ENCODE measurements around the gene NELFE. TPM values are rescaled to one million over a fixed set of nuclear protein-coding genes. Genes with fewer than 3 reads are reported as not detected.
"Not testable (repeated sequence)": the region's sequence is repeated elsewhere in the genome, so short reads cannot be mapped to it uniquely, and the experiment has no call there.

Gene NELFE
- total RNA-seq, 1 donor from 2014 or later: 43.9 TPM

GRCh38 chr6:31918069-31918720, 40.6 kb downstream of the NELFE start:
- Histone ChIP-seq H3K36me3 (no peaks in the 10 kb centered on the region), H3K27me3 (no peaks in the 10 kb centered on the region), H3K4me3 (no peak overlapping the region), H3K9me3 (no peaks in the 10 kb centered on the region), H3K27ac (no peak overlapping the region), H3K4me1 (peaks cover 12% of the 10 kb centered on the region)
- ATAC-seq (no peak), DNase-seq (no peak)
- TF ChIP-seq CTCF (IDR thresholded peaks at IDR 0.05): no peak
- intact Hi-C loops (cut with DNase I): no loop called here

- intact Hi-C loops (cut with DNase I): no loop called here
These were observed 43.0 kb downstream of the NELFE start for GRCh38 chr6:31915756-31916155.

GRCh38 chr6:31915351-31915750, 43.4 kb downstream of the NELFE start:
- H3K9me3 ChIP-seq: no peaks in the 10 kb centered on the region
- no peak overlapping the region for H3K4me3 ChIP-seq
- ATAC-seq (no peak), DNase-seq (no peak)
- H3K27ac ChIP-seq: no peak overlapping the region
- H3K36me3 ChIP-seq: no peaks in the 10 kb centered on the region
- TF ChIP-seq CTCF (IDR thresholded peaks at IDR 0.05): no peak
- peaks cover 4% of the 10 kb centered on the region for H3K4me1 ChIP-seq
- no peaks in the 10 kb centered on the region for H3K27me3 ChIP-seq
- intact Hi-C loops (cut with DNase I): no loop called here

More at GRCh38 chr6:31915756-31916155, 43.0 kb downstream of the NELFE start:
- ATAC-seq (no peak), DNase-seq (no peak)
- no peak for TF ChIP-seq CTCF (IDR thresholded peaks at IDR 0.05)
- no peak overlapping the region for H3K27ac ChIP-seq
- H3K27me3 ChIP-seq: no peaks in the 10 kb centered on the region
- no peak overlapping the region for H3K4me3 ChIP-seq
- peaks cover 8% of the 10 kb centered on the region for H3K4me1 ChIP-seq
- no peaks in the 10 kb centered on the region for H3K36me3 ChIP-seq
- H3K9me3 ChIP-seq: no peaks in the 10 kb centered on the region

GRCh38 chr6:31911826-31912585, 46.8 kb downstream of the NELFE start:
- H3K4me1 ChIP-seq: no peaks in the 10 kb centered on the region
- DNase-seq (no peak), ATAC-seq (no peak)
- H3K4me3 ChIP-seq: no peak overlapping the region
- H3K27ac ChIP-seq: no peak overlapping the region
- no peaks in the 10 kb centered on the region for H3K9me3 ChIP-seq
- no peaks in the 10 kb centered on the region for H3K27me3 ChIP-seq
- H3K36me3 ChIP-seq: no peaks in the 10 kb centered on the region
- no peak for TF ChIP-seq CTCF (IDR thresholded peaks at IDR 0.05)
- intact Hi-C loops (cut with DNase I): no loop called here

GRCh38 chr6:31909298-31909697, 49.5 kb downstream of the NELFE start:
- intact Hi-C loops (cut with DNase I); H3K4me3 ChIP-seq; H3K36me3 ChIP-seq; ATAC-seq; H3K27ac ChIP-seq; H3K9me3 ChIP-seq; DNase-seq; H3K27me3 ChIP-seq; H3K4me1 ChIP-seq: not testable (repeated sequence)

GRCh38 chr6:31908791-31909190, 50.0 kb downstream of the NELFE start:
- ATAC-seq (no peak), DNase-seq (no peak)
- H3K27me3 ChIP-seq: no peaks in the 10 kb centered on the region
- H3K9me3 ChIP-seq: no peaks in the 10 kb centered on the region
- H3K4me3 ChIP-seq: no peak overlapping the region
- intact Hi-C loops (cut with DNase I): no loop called here
- H3K36me3 ChIP-seq: no peaks in the 10 kb centered on the region
- peaks cover 1% of the 10 kb centered on the region for H3K4me1 ChIP-seq
- no peak for TF ChIP-seq CTCF (IDR thresholded peaks at IDR 0.05)
- H3K27ac ChIP-seq: no peak overlapping the region

- H3K4me1 ChIP-seq; H3K9me3 ChIP-seq; intact Hi-C loops (cut with DNase I); H3K36me3 ChIP-seq; H3K27ac ChIP-seq; H3K27me3 ChIP-seq; DNase-seq; ATAC-seq; H3K4me3 ChIP-seq: not testable (repeated sequence)
These were observed 50.5 kb downstream of the NELFE start for GRCh38 chr6:31908255-31908654.
